LoVo (cell line): Measurements from ENCODE around the gene MYH6.
"Not testable (repeated sequence)": the region's sequence is repeated elsewhere in the genome, so short reads cannot be mapped to it uniquely, and the experiment has no call there.

Experiments used
- DNase-seq: peaks from one replicate; pipeline ENCODE4 v3.0.0-alpha.2; 2016; ENCODE audit warnings: low spot score

MYH6 gene

GRCh38 chr14:23392613-23393012 lies 15.5 kb downstream of the MYH6 start:
- DNase-seq: no peak

GRCh38 chr14:23389871-23390270 lies 18.2 kb downstream of the MYH6 start:
- DNase-seq: not testable (repeated sequence)

- DNase-seq: no peak
These were observed 18.7 kb downstream of the MYH6 start for GRCh38 chr14:23389396-23389795.

- no peak for DNase-seq
These were observed 19.1 kb downstream of the MYH6 start for GRCh38 chr14:23388996-23389395.

- no peak for DNase-seq
These were observed 19.9 kb downstream of the MYH6 start for GRCh38 chr14:23387916-23388882.

- no peak for DNase-seq
These were observed 21.1 kb downstream of the MYH6 start for GRCh38 chr14:23386999-23387398.

GRCh38 chr14:23386266-23386657 lies 21.8 kb downstream of the MYH6 start:
- not testable (repeated sequence) for DNase-seq

- no peak for DNase-seq
These were observed 22.3 kb downstream of the MYH6 start for GRCh38 chr14:23385642-23386265.

GRCh38 chr14:23385244-23385641 lies 22.8 kb downstream of the MYH6 start:
- no peak for DNase-seq

GRCh38 chr14:23384364-23385080 lies 23.6 kb downstream of the MYH6 start:
- DNase-seq: no peak

- no peak for DNase-seq
These were observed 25.2 kb downstream of the MYH6 start for GRCh38 chr14:23382731-23383440.

- DNase-seq: no peak
These were observed 25.8 kb downstream of the MYH6 start for GRCh38 chr14:23382276-23382675.

- peak; percentile 93 for DNase-seq
These were observed 26.2 kb downstream of the MYH6 start for GRCh38 chr14:23381871-23382270.

GRCh38 chr14:23380976-23381375 lies 27.1 kb downstream of the MYH6 start:
- no peak for DNase-seq

- DNase-seq: no peak
These were observed 27.7 kb downstream of the MYH6 start for GRCh38 chr14:23380197-23380914.

GRCh38 chr14:23379366-23380196 lies 28.5 kb downstream of the MYH6 start:
- DNase-seq: peak; percentile 51

- no peak for DNase-seq
These were observed 29.4 kb downstream of the MYH6 start for GRCh38 chr14:23378612-23379220.

GRCh38 chr14:23377573-23378563 lies 30.2 kb downstream of the MYH6 start:
- no peak for DNase-seq

- DNase-seq: no peak
These were observed 30.9 kb downstream of the MYH6 start for GRCh38 chr14:23377198-23377550.
